AG09319 (cell line): ENCODE data around the gene RBKS.

Experiments used
- DNase-seq: peaks from one replicate; pipeline ENCODE4 v3.0.0-alpha.2; 2010; ENCODE audit warnings: low read depth; ENCODE audit errors: extremely low read depth
- TF ChIP-seq, protein P1 (sequence below): IDR thresholded peaks from 2 replicates; pipeline ENCODE4 v1.5.1; 2011; ENCODE audit warnings: low read depth, mild to moderate bottlenecking, inconsistent platforms, low read length, moderate library complexity

Gene RBKS

DNA sequence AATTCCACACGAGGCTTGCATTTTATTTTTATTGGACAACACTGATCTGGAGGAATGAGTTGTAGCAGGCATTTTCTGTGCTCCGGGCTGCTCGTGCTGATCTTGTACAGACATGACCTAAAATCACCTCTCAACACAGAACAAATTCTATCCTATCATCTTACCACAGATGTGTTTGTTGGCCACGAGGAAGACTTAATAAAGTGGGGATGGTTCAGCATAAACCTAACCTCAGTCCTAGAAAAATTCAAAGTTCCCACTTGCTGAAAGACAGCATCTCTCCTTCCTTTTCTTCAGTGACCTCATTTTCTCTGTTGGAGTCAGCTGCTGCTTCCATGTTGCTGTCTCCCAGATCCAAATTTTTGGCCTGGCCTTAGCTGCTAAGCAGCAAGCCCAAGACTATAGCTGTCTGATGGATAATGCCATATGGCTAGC lies 45.3 kb downstream of the RBKS start:
- no peak for DNase-seq
- TF ChIP-seq, protein P1, sequence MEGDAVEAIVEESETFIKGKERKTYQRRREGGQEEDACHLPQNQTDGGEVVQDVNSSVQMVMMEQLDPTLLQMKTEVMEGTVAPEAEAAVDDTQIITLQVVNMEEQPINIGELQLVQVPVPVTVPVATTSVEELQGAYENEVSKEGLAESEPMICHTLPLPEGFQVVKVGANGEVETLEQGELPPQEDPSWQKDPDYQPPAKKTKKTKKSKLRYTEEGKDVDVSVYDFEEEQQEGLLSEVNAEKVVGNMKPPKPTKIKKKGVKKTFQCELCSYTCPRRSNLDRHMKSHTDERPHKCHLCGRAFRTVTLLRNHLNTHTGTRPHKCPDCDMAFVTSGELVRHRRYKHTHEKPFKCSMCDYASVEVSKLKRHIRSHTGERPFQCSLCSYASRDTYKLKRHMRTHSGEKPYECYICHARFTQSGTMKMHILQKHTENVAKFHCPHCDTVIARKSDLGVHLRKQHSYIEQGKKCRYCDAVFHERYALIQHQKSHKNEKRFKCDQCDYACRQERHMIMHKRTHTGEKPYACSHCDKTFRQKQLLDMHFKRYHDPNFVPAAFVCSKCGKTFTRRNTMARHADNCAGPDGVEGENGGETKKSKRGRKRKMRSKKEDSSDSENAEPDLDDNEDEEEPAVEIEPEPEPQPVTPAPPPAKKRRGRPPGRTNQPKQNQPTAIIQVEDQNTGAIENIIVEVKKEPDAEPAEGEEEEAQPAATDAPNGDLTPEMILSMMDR = no peak

DNA sequence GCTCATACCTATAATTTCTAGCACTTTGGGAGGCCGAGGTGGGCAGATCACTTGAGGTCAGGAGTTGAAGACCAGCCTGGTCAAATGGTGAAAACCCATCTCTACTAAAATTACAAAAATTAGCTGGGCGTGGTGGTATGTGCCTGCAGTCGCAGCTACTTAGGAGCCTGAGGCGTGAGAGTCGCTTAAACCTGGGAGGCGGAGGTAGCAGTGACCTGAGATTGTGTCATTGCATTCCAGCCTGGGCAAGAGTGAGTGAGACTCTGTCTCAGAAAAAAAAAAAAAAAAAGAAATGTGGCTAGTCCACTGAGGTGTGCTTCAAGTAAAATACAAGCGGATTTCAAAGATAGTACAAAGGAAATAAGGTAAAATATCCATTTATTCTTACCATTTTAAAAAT lies 46.2 kb downstream of the RBKS start:
- DNase-seq = no peak
- TF ChIP-seq, protein P1 = no peak

DNA sequence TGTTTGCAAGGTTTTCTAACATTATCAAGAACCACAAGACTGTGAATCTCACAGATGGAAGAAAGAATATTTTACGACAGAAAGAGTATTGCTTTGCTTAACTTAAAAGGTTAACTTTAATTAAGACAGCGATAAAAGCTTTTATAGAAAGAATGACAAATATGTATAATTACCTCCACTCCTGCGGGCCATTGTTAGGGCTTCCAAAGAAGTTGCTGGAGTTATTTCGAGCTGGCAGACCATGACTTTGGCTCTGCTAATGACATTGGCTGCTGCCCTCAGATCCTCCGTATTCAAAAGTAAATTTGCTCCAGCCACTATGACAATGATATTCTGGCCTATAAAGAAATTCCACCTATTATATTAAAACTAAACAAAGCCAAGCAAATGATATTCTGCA lies 47.3 kb downstream of the RBKS start:
- DNase-seq = no peak
- TF ChIP-seq, protein P1 = no peak

DNA sequence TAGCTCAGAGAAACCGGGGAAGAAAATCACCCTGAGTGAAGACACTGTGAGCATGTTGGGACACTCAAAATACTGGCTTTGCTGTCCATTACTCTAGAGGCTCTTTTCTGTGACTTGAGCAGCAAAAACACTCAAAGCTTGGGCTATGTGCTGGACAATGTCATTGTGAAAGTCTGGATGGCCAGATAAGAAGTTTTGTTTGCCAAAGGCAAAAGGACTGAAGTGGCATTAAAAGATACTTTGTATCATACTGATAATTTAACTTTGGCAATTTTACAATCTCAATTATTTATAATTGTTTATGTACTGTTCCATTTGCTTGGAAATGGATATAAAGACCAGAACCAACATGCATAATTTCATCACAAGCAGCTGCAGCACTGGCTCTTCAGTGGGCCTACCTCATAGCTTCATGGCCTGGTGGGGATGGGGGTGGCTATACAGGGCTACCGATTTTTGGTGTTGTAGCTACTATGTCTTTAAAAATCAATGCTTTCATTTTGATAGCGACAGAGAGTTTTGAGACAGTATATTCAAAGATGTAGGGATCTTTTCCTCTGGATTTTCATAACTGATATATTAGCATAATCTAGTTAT lies 51.1 kb downstream of the RBKS start:
- TF ChIP-seq, protein P1 = no peak
- no peak for DNase-seq

DNA sequence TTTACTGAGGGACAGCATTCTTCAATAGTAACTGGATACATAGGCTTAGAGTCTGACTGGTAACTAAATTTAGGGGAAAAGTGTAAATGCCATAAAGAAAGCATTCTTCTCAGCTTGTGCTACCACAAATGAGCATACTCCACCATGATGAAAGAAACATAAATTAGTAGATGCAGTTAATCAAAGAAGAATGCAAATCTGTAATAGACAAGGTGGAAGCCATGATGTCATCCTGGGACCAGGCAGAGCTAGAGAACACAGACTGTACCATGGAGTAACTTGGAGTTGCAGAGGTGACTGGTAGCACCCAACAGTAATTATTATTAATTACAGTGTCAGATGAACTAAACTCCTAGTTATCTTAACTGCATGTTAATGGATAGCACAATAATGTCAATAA lies 51.7 kb downstream of the RBKS start:
- TF ChIP-seq, protein P1 = no peak
- no peak for DNase-seq

DNA sequence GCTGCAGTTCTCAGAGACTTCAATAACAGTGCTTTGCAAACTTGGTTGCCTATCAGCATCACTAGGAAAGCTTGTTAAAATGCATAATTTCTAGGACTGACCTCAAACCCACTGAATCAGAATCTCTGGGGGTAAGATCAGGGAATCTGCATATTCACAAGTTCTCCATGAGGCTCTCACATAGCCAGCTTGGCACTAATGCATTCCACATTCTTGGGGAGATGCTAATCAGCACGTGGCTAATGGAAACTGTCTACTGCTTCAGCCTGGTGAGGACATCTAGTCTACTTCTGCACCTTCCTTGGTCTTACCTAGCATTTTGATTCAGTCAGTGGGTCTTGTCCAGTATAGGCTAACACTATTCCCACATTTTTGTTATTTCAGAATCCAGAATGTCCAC lies 56.3 kb downstream of the RBKS start:
- DNase-seq = no peak
- TF ChIP-seq, protein P1 = no peak

DNA sequence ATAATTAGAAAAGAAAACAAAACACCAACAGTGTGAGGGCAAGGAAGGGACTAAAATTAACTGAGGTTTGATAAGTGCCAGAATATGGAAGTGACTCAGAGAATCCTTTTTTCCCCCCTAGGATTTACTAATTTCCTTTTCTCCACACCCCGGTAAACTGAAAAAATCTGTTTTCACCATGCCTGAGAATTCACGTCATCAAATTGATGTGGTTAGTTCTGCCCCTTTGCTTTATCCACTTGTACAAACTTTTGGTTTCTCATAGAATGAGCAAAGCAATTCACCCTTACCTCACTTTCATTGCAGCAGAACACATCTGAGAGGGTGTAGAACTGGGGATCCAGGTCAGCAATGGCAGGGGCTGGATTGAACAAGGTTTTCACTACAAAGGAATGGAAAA lies 57.8 kb downstream of the RBKS start:
- TF ChIP-seq, protein P1 = no peak

More for the DNA sequence above, 57.8 kb downstream of the RBKS start:
- peak; percentile 28 for DNase-seq
